HG02981 (cell line): ENCODE measurements around the gene TYROBP.
"Not testable (repeated sequence)": the region's sequence is repeated elsewhere in the genome, so short reads cannot be mapped to it uniquely, and the experiment has no call there.

Source experiments
- ATAC-seq: cut with Tn5 transposase; IDR thresholded peaks from one replicate; pipeline ENCODE4 v1.9.1; 2021; ENCODE audit warnings: mild to moderate bottlenecking, moderate library complexity; ENCODE audit not compliant: unreplicated experiment

Gene TYROBP

DNA sequence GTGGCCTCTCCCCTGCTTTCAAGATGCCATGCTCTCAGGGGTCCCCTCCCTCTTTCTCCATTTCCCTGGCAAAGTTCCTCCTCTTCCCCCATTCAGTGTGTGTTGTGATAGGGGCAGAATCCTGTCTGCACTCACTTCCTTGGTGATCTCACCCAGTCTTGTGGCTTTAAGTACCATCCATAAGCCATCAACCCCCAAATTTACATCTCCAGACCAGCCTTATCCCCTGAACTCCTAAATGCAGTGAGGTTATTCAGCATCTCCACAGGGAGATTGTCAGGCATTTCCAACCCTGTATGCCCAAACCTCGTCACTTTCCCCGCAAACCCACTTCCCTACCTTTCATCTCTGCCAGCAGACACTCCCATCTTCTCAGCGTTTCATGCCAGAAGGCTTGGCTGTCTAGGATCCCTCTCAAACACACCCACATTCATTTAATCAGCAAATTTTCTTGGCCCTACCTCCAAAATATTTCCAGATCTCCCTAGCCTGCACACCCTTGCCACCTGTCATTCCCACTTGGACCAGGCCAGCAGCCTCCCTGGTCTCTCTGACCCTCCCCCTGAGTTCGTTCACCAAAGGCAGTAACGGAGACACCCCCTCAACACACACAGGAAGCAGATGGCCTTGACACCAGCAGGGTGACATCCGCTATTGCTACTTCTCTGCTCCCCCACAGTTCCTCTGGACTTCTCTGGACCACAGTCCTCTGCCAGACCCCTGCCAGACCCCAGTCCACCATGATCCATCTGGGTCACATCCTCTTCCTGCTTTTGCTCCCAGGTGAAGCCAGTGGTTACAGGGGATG lies 6.0 kb downstream of the TYROBP start, which contains the start of gene HCST:
HCST (plus strand) TSS at position 676 of the 808 bp plus-strand sequence; CDS start at position 741, 65 bp downstream.
- ATAC-seq = no peak

DNA sequence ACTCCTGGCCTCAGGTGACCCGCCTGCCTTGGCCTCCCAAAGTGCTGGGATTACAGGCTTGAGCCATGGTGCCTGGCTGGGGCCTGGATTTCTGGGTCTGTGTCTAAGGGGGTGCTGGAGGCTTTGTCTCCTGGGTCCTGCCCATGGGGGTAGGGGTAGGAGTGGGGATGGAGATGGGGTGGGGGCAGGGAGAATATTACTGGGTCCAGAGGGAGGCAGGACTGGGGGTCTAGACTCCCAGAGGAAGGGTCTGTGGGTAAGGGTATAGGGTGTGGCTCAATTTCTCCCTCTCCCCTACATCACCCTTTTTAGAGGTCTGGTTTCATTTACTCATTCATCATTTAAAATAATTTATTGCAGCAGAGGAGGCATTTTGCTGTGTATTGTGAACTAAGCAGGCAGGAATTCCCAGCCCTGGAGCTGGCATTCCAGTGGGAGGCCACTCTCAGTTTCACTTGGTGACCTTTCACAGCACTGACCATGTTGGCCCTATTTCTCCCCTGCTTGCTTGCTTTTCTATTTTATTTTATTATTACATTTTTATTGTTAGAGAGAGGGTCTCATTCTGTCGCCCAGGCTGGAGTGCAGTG lies 6.9 kb downstream of the TYROBP start:
- ATAC-seq = no peak

DNA sequence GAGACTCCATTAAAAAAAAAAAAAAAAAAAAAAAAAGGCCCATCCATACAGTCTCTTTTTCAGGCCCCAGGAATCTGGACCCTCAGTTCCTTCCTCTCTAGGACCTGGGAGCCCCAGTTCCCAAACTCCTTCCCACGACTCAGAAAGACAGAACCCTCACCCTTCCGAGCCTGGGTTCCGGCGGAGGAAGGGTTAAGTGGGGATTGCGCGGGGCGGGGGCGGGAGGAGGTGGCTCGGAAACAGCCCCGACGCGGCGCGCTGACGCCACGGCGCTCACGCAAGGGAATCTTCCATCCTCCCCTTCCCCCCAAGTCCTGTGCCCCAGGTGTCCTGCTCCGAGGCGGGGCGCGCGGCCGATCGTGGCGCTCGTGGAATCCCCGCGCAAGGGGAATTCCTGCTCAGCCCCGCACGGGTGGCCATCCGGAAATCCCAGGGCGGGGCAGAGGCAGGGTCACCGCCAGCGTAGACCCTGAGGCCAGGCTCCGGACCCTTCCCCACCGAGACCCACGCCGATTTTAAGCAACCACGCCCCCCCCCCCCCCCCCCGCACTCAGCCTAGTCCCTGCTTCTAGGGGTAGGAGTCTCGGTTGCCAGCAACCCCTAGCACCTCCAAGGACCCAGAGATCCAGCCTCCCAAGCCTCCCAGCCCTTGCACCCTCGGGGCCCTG lies 8.4 kb downstream of the TYROBP start:
- ATAC-seq = peak; percentile 38

DNA sequence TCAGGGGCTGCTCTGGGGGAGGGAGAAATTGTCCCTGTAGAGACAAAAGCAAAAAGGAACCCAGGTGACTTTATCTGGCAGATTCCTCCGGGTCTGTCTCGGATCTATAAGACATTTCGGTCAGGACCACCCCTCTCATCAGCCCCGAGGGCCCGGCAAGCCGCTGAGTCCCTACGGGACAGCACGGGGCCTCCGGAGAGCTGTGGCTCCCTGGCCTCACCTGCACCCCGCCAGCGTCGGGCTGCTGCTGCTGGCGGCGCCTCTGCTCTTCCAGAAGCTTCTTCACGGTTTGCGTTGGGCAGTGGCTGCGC lies 9.6 kb downstream of the TYROBP start:
- ATAC-seq = no peak

DNA sequence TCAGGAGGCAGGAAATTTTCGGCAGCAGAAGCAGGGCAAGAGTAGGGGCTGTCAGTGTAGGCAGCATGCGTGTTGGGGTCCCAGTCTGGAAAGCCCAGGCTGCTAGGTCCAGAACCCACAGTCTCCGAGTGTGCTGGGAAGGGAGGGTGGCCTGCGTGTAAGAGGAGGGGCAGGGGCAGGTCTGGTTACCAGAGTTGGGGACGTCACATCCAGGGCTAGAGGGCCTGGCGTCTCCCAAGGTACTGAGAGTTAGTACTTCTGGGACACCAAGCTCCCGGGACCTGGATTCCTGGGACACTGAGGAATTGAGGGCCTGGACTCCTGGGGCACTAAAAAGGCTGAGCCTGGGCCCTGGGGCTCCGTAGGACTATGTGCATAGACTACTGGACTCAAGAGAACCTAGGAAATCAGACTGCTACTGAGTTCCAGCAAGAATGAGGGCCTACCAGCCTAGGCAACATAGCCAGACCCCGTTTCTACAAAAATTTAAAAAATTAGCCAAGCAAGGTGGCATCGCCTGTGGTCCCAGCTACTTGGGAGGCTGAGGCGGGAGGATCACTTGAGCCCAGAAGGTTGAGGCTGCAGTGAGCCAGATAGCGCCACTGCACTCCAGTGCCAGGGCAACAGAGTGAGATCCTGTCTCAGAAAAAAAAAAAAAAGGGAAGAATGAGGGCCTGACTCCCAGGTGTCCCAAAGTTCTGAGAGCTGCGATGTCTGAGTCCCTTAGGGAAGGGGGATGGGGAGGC lies 10.2 kb downstream of the TYROBP start:
- no peak for ATAC-seq

DNA sequence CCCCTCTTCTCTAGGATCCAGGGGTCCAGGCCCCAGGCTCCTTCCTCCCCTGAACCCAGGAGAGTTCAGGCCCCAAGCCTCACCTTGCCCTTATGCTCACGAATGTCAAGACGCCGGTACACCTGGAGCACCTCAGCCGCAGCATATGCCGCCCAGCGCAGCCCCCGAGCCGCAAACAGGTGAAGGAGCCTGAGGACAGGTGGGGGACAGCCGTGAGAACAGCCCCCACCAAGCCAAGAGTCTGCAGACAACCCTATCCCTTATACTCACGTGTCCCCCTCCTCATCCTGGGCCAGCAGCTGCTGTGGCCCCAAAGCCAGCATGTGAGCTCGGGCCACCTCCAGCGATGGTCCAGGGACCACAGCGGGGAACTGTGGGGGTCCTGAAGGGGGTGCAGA lies 11.5 kb downstream of the TYROBP start:
- no peak for ATAC-seq

DNA sequence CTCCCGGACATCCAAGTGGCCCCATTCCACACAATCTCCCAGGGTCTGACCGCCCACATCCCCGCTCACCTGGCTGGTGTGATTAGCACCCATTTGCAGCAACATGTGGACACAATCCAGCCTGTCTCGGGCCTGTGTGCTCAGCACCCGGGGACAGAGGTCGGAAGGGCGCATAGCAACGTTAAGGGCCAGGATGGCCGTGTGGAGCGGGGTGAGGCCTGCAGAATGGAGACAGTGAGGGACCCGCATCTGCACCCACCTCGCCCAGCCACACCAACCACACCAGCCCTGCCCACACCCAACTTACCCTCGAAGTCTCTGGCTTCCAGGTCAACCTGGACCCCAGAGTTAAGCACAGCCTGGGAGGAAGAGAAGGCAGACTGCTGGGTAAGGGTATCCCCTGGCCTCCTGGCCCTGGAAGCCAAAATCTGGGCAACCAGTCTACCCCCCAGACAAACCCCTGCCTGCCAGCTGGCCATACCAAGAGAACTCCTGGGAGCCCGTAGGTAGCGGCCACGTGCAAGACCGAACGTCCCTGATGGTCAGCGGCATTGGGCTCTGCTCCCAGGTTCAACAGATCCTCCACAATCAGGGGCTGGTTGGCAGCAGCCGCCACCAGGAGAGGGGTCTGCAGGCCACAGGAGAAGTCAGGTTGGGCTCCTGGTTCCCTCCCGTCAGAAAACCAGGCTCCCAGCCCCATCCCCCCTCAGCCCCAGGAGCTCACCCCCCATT lies 12.0 kb downstream of the TYROBP start:
- ATAC-seq = no peak

DNA sequence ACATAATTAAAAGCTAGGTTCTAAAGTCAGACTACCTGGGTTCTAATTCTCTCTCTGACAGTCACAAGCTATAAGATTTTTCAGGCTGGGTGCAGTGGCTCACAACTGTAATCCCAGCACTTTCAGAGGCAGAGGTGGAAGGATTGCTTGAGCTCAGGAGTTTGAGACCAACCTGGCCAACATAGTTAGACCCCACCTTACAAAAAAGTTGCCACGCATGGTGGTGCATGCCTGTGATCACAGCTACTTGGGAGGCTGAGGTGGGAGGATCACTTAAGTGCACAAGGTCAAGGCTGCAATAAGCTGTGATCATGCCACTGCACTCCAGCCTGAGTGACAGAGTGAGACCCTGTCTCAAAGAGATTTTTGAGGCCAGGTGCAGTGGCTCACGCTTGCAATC lies 13.8 kb downstream of the TYROBP start:
- ATAC-seq = no peak

DNA sequence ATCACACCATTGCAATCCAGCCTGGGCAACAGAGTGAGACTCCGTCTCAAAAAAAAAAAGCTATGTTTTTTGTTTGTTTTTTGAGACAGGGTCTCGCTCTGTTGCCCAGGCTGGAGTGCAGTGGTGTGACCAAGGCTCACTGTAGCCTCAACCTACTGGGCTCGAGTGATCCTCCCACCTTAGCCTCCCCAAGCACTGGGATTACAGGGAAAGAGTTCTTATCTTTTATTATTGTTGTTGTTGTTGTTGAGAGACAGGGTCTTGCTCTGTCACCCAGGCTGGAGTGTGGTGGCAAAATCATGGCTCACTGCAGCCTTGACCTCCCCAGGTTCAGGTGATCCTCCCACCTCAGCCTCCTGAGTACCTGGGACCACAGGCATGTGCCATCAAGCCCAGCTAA lies 16.3 kb downstream of the TYROBP start:
- ATAC-seq = not testable (repeated sequence)

DNA sequence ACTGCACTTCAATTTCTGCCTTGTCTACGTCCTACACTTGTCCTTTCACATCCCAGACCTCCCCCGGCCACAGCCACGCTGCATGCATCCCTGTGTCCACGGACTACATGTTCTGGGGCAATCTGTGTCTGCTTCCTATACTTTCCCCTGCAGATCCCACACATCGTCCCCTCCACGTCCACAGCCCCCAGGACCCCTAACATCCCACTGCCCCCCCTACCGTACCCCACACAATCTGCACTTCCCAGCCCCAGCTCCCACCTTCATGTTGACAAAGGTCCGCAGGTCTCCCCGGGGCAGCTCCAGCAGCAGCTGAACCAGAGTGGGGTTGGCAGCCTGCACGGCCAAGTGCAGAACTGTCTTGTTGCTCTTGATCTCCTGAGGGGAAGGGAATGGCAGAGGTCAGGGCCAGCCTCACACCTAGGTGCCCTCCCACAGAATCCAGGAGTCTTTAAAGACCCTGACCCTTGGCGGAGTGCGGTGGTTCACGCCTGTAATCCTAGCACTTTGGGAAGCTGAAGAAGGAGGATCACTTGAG lies 17.9 kb downstream of the TYROBP start:
- ATAC-seq = no peak

DNA sequence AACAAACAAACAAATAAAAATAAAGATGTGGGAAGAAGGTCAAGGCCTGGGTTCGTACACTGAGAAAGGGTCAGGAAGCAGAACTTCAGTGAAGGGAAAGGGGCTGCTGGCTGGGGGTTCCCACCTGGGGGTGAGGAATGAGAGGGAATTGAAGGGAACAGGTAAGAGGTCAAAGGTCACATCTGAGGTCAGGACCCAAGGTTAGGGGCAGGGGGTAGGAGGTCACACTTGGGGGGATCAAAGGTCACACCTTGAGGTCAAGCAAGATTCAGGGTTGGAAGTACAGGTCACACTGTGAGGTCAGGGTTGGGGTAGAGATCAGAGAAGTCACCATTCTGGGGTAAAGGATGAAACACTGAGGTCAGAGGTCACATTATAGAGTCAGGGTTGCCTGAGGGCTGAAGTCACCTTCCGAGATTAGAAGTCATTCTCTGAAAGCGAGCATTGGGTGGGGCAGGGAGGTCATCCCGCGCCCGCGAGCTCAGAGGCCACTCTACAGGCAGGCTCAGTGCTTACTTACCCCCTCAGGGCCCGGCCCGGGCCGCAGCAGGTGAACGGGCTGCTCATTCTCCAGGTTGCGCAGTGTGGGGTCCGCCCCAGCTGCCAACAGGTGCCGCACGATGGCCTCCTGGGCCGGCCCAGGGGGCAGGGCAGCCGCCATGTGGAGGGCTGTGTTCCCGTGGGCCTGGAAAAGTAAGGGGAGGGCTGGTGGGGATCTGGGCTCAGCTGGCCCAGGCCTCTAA lies 18.6 kb downstream of the TYROBP start:
- ATAC-seq = no peak

DNA sequence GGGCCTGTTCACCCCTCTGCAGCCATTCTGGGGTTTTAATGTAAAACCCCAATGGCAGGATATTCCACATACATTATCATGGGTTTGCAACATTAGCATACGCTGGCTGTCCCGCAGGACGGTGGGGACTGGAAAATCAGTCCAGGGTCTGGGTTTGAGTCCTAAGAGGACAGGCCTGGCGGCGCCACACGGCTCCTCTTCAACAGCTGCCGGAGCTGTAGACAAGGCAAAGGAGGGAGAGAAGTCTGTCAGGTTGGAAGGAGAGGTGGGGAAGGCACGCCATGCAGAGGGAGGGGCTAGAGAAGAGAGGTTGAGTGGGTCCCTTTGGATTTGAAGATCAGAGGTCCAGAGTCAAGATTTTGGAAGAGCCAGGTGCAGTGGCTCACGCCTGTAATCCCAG lies 19.7 kb downstream of the TYROBP start:
- no peak for ATAC-seq

DNA sequence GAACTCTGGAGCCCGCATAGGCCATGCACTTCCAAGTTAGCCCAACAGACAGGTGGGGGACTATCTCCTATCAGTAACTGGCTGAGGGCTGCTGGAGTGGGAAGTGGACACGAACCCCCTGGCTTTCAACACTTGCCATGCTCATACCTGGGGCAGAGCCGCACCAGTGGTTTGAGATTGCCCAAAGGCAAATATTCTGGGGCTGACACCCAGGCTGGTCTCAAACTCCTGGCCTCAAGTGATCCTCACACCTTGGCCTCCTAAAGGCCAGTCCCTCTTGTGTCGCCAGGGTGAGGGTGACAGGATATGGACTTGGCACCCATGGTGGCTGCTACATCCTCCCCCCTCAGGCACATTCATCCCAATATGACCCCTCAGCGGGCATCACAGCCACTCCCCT lies 20.9 kb downstream of the TYROBP start:
- no peak for ATAC-seq

DNA sequence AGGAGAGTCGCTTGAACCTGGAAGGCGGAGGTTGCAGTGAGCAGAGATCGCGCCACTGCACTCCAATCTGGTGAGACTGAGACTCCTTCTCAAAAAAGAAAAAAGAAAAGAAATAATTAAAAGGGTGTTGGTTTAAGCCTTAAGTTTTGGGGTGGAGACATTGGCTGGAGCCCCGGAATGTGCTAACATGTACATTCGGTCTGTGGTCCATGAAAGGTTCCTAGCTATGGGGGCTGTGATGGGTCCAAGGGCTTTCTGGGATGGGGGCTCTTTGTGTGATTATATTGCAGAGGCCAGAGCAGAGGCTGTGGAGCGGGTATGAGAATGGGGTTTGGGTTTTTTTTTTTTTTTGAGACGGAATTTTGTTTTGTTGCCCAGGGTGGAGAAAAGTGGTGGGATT lies 22.2 kb downstream of the TYROBP start:
- ATAC-seq = no peak

DNA sequence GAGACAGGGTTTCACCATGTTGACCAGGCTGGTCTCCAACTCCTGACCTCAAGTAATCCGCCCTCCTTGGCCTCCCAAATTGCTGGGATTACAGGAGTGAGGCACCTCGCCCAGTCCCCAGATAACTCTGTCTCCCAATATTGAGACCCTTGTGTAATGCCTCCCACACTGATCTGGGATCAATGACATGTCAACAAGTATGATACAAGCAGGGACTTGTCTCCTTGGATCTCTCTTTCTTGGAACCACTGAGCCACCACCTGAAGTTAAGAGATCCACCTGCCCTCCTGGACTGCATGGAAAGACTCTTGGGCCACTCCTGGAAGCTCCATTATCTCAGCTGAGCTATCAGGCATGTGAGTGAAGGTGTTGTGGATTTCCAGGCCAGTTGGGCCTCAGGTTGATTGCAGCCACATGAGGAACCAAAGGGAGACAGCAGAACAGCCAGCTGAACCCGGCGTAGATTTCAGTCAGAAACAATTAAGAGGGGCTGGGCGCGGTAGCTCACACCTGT lies 22.8 kb downstream of the TYROBP start:
- ATAC-seq = no peak

DNA sequence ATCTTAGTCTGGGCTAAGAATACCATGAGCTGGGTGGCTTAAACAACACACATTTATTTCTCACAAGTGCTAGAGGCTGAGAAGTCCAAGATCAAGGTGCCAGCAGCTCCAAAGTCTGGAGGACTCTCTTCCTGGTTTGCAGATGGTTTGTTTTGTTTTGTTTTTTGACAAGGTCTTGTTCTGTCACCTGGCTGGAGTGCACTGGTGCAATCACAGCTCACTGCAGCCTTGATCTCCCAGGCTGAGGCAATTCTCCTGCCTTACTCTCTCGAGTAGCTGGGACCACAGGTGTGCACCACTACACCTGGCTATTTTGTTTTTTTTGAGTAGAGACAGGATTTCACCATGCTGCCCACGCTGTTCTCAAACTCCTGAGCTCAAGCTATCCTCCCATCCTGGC lies 24.2 kb downstream of the TYROBP start:
- ATAC-seq = no peak

DNA sequence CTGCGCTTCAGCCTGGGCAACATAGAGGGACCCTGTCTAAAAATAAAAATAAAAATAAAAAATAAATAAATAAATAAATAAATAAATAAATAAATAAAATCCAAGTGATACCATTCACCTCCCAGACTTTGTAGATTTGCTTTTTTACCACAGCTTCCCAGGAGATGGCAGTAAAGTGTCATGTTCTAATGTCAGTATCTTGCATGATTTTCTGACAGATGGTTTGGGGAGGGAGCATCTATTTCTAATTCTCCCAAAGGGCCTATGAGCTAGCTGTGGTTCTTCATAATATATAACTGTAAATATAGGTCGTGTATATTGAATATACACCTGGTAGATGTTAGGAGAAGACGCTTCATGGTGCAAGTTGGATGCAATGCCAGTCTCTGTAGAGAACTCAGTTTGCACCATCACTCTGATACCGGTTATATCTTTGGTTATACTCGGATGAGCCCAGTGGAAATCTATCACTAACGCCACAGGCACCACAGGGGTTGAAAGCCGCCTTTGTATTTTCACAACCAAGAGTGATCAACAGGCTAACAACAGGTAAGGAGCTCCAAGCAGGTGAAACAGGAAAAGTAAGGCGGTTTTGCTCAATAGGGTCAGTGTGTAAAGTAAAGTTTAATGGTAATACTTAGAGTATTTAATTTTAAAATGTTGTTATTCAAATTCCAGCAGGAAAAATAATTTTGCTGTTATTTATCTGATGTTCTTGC lies 25.8 kb downstream of the TYROBP start:
- ATAC-seq = no peak

DNA sequence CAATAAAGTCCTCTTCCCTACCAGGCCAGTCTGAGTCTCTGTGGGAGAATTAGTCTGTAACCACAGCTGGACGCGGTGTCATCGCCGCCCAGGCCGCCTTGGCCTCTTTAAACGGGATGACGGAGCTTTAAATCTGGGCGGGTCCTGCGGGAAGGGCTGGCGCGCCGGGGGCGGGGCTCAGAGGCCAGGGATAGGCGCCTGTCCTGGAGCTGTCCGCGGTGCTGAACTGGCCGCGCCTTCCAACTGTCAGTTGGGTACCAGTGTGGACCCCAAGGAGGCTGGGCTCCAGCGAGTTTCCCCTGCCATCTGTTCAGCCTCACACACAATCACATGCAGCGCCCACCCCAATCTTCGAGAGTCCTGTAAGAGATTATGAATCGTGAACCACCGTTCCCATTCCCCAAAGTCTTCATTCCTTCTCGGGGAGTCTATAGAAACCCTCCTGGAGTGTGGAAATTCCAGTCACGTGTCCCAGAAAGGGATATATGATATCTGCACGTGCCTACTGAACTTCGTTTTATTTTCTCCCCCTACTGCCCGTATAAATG lies 28.3 kb downstream of the TYROBP start:
- no peak for ATAC-seq

DNA sequence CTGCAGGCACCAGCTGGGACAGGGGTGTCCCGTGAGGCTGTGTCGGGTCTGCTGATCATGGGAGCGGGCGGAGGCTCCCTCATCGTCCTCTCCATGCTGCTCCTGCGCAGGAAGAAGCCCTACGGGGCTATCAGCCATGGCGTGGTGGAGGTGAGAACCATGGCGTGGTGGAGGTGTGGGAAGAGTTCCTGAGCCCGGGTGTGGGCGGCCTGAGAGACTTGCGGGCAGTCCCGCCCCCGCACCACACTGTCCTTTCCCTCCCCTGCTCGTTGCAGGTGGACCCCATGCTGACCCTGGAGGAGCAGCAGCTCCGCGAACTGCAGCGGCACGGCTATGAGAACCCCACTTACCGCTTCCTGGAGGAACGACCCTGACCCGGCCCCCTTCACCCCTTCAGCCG lies 29.0 kb downstream of the TYROBP start:
- ATAC-seq = no peak
